SK-N-SH treated with all-trans-retinoic acid at 6 μM for 48 hours (cell line): Measurements from ENCODE around the gene TGM1.

Source experiments
- BACH2 ChIP-seq: fragments of 250-450 bp; sonication (Bioruptor Pico); IDR thresholded peaks from 2 replicates; pipeline ENCODE4 v1.9.0; 2021; ENCODE audit warnings: mild to moderate bottlenecking, borderline replicate concordance
- RARB ChIP-seq: fragments of 250-450 bp; sonication (Bioruptor Pico); IDR thresholded peaks from 2 replicates; pipeline ENCODE4 v1.8.0; 2021; ENCODE audit warnings: mild to moderate bottlenecking, moderate library complexity
- ZFP3 ChIP-seq: fragments of 250-450 bp; sonication (Bioruptor Pico); IDR thresholded peaks from 2 replicates; pipeline ENCODE4 v1.5.0; 2020; ENCODE audit warnings: mild to moderate bottlenecking, moderate library complexity
- ZFP30 ChIP-seq: fragments of 450-650 bp; formaldehyde crosslinking; IDR thresholded peaks from 2 replicates; pipeline ENCODE4 v1.5.0; 2022; ENCODE audit warnings: mild to moderate bottlenecking, moderate library complexity
- ZNF8 ChIP-seq: fragments of 450-650 bp; formaldehyde crosslinking; IDR thresholded peaks from 2 replicates; pipeline ENCODE4 v1.5.0; 2020; ENCODE audit warnings: mild to moderate bottlenecking, moderate library complexity
- TF ChIP-seq, protein P1 (sequence below): fragments of 250-450 bp; sonication (Bioruptor Pico); IDR thresholded peaks from 2 replicates; pipeline ENCODE4 v1.8.0; 2020; ENCODE audit warnings: mild to moderate bottlenecking, moderate library complexity, borderline replicate concordance

DNA sequence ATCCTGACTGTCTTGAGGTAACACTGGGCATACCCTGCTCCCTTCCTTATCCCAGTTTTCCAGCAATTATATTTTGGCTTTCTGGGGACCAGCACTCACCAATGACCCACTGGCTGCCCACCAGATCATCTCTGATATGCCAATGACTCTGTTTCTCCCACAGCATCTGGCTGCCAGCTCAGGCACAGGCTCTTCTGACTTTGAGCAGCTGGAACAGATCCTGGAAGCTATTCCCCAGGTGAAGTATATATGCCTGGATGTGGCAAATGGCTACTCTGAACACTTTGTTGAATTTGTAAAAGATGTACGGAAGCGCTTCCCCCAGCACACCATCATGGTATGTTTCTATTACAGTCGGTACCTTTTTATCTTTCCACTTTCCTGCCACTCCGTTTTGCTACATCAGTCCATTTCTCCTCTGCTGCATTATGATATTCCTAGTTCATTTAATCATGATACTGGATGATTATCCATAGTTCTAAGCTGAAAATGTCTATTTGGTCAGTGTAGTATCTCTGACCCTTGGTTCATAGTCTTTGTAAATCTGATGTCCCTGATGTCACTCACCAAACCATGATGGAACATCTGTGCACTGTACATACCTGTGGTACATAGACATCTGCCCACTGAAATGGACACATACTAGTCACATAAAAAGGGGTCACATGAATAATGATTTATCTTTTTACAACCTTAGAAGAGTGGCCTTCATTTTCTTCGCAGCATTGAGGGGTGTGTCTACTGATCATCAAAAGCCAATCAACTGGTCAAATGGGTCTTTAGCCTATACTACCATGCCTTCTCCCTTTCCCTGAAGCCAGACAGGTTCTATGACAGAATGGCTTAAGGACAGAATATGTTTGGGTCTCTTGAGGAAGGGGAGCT, 26.9 kb downstream of the TGM1 start:
- TF ChIP-seq, protein P1, sequence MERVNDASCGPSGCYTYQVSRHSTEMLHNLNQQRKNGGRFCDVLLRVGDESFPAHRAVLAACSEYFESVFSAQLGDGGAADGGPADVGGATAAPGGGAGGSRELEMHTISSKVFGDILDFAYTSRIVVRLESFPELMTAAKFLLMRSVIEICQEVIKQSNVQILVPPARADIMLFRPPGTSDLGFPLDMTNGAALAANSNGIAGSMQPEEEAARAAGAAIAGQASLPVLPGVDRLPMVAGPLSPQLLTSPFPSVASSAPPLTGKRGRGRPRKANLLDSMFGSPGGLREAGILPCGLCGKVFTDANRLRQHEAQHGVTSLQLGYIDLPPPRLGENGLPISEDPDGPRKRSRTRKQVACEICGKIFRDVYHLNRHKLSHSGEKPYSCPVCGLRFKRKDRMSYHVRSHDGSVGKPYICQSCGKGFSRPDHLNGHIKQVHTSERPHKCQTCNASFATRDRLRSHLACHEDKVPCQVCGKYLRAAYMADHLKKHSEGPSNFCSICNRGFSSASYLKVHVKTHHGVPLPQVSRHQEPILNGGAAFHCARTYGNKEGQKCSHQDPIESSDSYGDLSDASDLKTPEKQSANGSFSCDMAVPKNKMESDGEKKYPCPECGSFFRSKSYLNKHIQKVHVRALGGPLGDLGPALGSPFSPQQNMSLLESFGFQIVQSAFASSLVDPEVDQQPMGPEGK (CRISPR knock-in tag), result no peak
- TF ChIP-seq RARB (CRISPR knock-in tag) (no peak), ZFP3 (CRISPR knock-in tag) (no peak), ZNF8 (CRISPR knock-in tag) (no peak), BACH2 (CRISPR knock-in tag) (no peak), ZFP30 (no peak)
